ENCODE measurements around the gene CCL22. TPM values are rescaled to one million over a fixed set of nuclear protein-coding genes. Genes with fewer than 3 reads are reported as not detected.
"Not testable (repeated sequence)": the region's sequence is repeated elsewhere in the genome, so short reads cannot be mapped to it uniquely, and the experiment has no call there.

CCL22 gene
- total RNA-seq, 1 donor from 2014 or later, result 0.13 TPM

- DNase-seq (ENCODE audit: low spot score) (no peak), ATAC-seq (no peak)
- intact Hi-C loops (cut with DNase I), result no loop called here
Observed at GRCh38 chr16:57387598-57388354, 29.2 kb downstream of the CCL22 start.

- intact Hi-C loops (cut with DNase I), result no loop called here
- no peak for DNase-seq (ENCODE audit: low spot score)
- no peak for ATAC-seq
Observed at GRCh38 chr16:57388359-57389086, 29.9 kb downstream of the CCL22 start.

- ATAC-seq (no peak), DNase-seq (ENCODE audit: low spot score) (no peak)
- intact Hi-C loops (cut with DNase I), result no loop called here
Observed at GRCh38 chr16:57389087-57389468, 30.5 kb downstream of the CCL22 start.

GRCh38 chr16:57390636-57391295 lies 32.2 kb downstream of the CCL22 start:
- intact Hi-C loops (cut with DNase I), result no loop called here
- no peak for DNase-seq (ENCODE audit: low spot score)
- ATAC-seq, result peak; percentile 68

- intact Hi-C loops (cut with DNase I), result no loop called here
- DNase-seq (ENCODE audit: low spot score) (no peak), ATAC-seq (no peak)
Observed at GRCh38 chr16:57391300-57391699, 32.7 kb downstream of the CCL22 start.

- ATAC-seq (no peak), DNase-seq (ENCODE audit: low spot score) (no peak)
- intact Hi-C loops (cut with DNase I), result no loop called here
Observed at GRCh38 chr16:57391708-57392107, 33.1 kb downstream of the CCL22 start.

- intact Hi-C loops (cut with DNase I), result no loop called here
- ATAC-seq, result no peak
- no peak for DNase-seq (ENCODE audit: low spot score)
Observed at GRCh38 chr16:57392694-57393093, 34.1 kb downstream of the CCL22 start.

- DNase-seq (ENCODE audit: low spot score), result no peak
- intact Hi-C loops (cut with DNase I), result no loop called here
- peak; percentile 20 for ATAC-seq
Observed at GRCh38 chr16:57394444-57394843, 35.9 kb downstream of the CCL22 start.

GRCh38 chr16:57395026-57395425 lies 36.4 kb downstream of the CCL22 start:
- intact Hi-C loops (cut with DNase I), result no loop called here
- DNase-seq (ENCODE audit: low spot score) (no peak), ATAC-seq (no peak)

GRCh38 chr16:57396786-57397185 lies 38.2 kb downstream of the CCL22 start:
- ATAC-seq, result no peak
- intact Hi-C loops (cut with DNase I), result no loop called here
- no peak for DNase-seq (ENCODE audit: low spot score)

- ATAC-seq; intact Hi-C loops (cut with DNase I); DNase-seq (ENCODE audit: low spot score): not testable (repeated sequence)
Observed at GRCh38 chr16:57397493-57397892, 38.9 kb downstream of the CCL22 start.

GRCh38 chr16:57401943-57402640 lies 43.5 kb downstream of the CCL22 start:
- intact Hi-C loops (cut with DNase I), result no loop called here
- ATAC-seq (no peak), DNase-seq (ENCODE audit: low spot score) (no peak)

GRCh38 chr16:57403965-57404817 lies 45.6 kb downstream of the CCL22 start, which contains the start of gene CCL17:
Gene CCL17 (plus strand): TSS chr16:57404767. CDS start chr16:57413933, 9,166 bp downstream.
- intact Hi-C loops (cut with DNase I), result no loop called here
- DNase-seq (ENCODE audit: low spot score) (no peak), ATAC-seq (no peak)

- DNase-seq (ENCODE audit: low spot score) (no peak), ATAC-seq (no peak)
- intact Hi-C loops (cut with DNase I), result no loop called here
Observed at GRCh38 chr16:57405097-57405496, 46.5 kb downstream of the CCL22 start.

- no peak for ATAC-seq
- intact Hi-C loops (cut with DNase I), result no loop called here
- no peak for DNase-seq (ENCODE audit: low spot score)
Observed at GRCh38 chr16:57406881-57407280, 48.3 kb downstream of the CCL22 start.

GRCh38 chr16:57407521-57408353 lies 49.2 kb downstream of the CCL22 start:
- intact Hi-C loops (cut with DNase I), result no loop called here
- ATAC-seq (no peak), DNase-seq (ENCODE audit: low spot score) (no peak)

- DNase-seq (ENCODE audit: low spot score), result no peak
- intact Hi-C loops (cut with DNase I), result no loop called here
- ATAC-seq, result peak; percentile 34
Observed at GRCh38 chr16:57409065-57409464, 50.5 kb downstream of the CCL22 start.
